ENCODE results near the gene HMCN2. TPM values are rescaled to one million over a fixed set of nuclear protein-coding genes. Genes with fewer than 3 reads are reported as not detected.

The HMCN2 gene
- total and polyA plus RNA-seq, 4 donors = 0.24 to 1.8 (median 0.29) TPM

GRCh38 chr9:130332384-130332926 lies 66.9 kb downstream of the HMCN2 start:
- Histone ChIP-seq H3K9ac (ENCODE audit: low read depth in 1 of 2, low read length in 2 of 2) (no peak overlapping the region), H3K9me3 (ENCODE audit: control insufficient read depth in 4 of 4, low read length in 3 of 4) (no peaks in the 10 kb centered on the region), H3K27me3 (ENCODE audit: control insufficient read depth in 4 of 4, insufficient read depth in 4 of 4, low read length in 3 of 4) (no peaks in the 10 kb centered on the region), H3K4me1 (ENCODE audit: control insufficient read depth in 4 of 4, insufficient read depth in 4 of 4, low read length in 3 of 4) (peaks cover 0 to 2% (median 0%) of the 10 kb centered on the region in 4 donors), H3K27ac (ENCODE audit: low read depth in 1 of 2, low read length in 2 of 2) (no peak overlapping the region), H3K4me3 (ENCODE audit: low read depth in 1 of 3, low read length in 3 of 3) (no peak overlapping the region), H3K36me3 (ENCODE audit: control insufficient read depth in 4 of 4, insufficient read depth in 3 of 4, low read depth in 1 of 4, low read length in 3 of 4) (no peaks in the 10 kb centered on the region)
- 82% methylated on average over 26 of the region's 26 CpGs for WGBS
- no peak for TF ChIP-seq YY1 (IDR thresholded peaks at IDR 0.05)
- TF ChIP-seq, protein P1, sequence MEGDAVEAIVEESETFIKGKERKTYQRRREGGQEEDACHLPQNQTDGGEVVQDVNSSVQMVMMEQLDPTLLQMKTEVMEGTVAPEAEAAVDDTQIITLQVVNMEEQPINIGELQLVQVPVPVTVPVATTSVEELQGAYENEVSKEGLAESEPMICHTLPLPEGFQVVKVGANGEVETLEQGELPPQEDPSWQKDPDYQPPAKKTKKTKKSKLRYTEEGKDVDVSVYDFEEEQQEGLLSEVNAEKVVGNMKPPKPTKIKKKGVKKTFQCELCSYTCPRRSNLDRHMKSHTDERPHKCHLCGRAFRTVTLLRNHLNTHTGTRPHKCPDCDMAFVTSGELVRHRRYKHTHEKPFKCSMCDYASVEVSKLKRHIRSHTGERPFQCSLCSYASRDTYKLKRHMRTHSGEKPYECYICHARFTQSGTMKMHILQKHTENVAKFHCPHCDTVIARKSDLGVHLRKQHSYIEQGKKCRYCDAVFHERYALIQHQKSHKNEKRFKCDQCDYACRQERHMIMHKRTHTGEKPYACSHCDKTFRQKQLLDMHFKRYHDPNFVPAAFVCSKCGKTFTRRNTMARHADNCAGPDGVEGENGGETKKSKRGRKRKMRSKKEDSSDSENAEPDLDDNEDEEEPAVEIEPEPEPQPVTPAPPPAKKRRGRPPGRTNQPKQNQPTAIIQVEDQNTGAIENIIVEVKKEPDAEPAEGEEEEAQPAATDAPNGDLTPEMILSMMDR (IDR thresholded peaks at IDR 0.05; ENCODE audit: low read depth, low read length, missing input control) = no peak
- TF ChIP-seq RXRA (IDR thresholded peaks at IDR 0.05) = no peak
- TF ChIP-seq HNF4A (conservative IDR thresholded peaks at IDR 0.05) = no peak
- no peak for TF ChIP-seq GABPA (IDR thresholded peaks at IDR 0.05 in 1 of 2, conservative IDR thresholded peaks at IDR 0.05 in 1 of 2)
- no peak for TF ChIP-seq EGR1 (IDR thresholded peaks at IDR 0.05; ENCODE audit: low read depth in 2 of 2)
- no peak for TF ChIP-seq ZBTB33 (IDR thresholded peaks at IDR 0.05)
- no peak for TF ChIP-seq JUND (IDR thresholded peaks at IDR 0.05)
- no peak for TF ChIP-seq HNF4G (IDR thresholded peaks at IDR 0.05)
- TF ChIP-seq, protein P2, sequence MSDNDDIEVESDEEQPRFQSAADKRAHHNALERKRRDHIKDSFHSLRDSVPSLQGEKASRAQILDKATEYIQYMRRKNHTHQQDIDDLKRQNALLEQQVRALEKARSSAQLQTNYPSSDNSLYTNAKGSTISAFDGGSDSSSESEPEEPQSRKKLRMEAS (IDR thresholded peaks at IDR 0.05) = no peak
- TF ChIP-seq FOXA1 (IDR thresholded peaks at IDR 0.05) = no peak
- TF ChIP-seq RAD21 (IDR thresholded peaks at IDR 0.05) = no peak
- TF ChIP-seq FOXA2 (IDR thresholded peaks at IDR 0.05) = no peak
- TF ChIP-seq, protein P3, sequence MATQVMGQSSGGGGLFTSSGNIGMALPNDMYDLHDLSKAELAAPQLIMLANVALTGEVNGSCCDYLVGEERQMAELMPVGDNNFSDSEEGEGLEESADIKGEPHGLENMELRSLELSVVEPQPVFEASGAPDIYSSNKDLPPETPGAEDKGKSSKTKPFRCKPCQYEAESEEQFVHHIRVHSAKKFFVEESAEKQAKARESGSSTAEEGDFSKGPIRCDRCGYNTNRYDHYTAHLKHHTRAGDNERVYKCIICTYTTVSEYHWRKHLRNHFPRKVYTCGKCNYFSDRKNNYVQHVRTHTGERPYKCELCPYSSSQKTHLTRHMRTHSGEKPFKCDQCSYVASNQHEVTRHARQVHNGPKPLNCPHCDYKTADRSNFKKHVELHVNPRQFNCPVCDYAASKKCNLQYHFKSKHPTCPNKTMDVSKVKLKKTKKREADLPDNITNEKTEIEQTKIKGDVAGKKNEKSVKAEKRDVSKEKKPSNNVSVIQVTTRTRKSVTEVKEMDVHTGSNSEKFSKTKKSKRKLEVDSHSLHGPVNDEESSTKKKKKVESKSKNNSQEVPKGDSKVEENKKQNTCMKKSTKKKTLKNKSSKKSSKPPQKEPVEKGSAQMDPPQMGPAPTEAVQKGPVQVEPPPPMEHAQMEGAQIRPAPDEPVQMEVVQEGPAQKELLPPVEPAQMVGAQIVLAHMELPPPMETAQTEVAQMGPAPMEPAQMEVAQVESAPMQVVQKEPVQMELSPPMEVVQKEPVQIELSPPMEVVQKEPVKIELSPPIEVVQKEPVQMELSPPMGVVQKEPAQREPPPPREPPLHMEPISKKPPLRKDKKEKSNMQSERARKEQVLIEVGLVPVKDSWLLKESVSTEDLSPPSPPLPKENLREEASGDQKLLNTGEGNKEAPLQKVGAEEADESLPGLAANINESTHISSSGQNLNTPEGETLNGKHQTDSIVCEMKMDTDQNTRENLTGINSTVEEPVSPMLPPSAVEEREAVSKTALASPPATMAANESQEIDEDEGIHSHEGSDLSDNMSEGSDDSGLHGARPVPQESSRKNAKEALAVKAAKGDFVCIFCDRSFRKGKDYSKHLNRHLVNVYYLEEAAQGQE (IDR thresholded peaks at IDR 0.05) = no peak
- TF ChIP-seq, protein P4, sequence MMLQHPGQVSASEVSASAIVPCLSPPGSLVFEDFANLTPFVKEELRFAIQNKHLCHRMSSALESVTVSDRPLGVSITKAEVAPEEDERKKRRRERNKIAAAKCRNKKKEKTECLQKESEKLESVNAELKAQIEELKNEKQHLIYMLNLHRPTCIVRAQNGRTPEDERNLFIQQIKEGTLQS (IDR thresholded peaks at IDR 0.05) = no peak
- no peak for TF ChIP-seq TAF1 (conservative IDR thresholded peaks at IDR 0.05)
- TF ChIP-seq NR2F2 (IDR thresholded peaks at IDR 0.05) = no peak
- no peak for DNase-seq (ENCODE audit: low spot score)

All from liver (tissue), 9 donors.